ENCODE data around the gene KLK14. TPM values are rescaled to one million over a fixed set of nuclear protein-coding genes. Genes with fewer than 3 reads are reported as not detected.

Gene KLK14
- total RNA-seq, 1 experiment from 2014 or later: 0.26 TPM

- Histone ChIP-seq H2AK5ac (ENCODE audit: insufficient read length, low read length) (no peak overlapping the region), H2BK12ac (ENCODE audit: insufficient read length, low read depth, low read length) (no peak overlapping the region), H2BK15ac (ENCODE audit: low read depth, low read length) (no peak overlapping the region), H3K9me3 (ENCODE audit: control insufficient read depth, low read depth, low read length) (no peaks in the 10 kb centered on the region), H3K23me2 (ENCODE audit: insufficient read length, low read depth, low read length, poor library complexity, severe bottlenecking) (peaks cover 5% of the 10 kb centered on the region), H2AFZ (ENCODE audit: low read length) (no peak overlapping the region), H2BK20ac (ENCODE audit: low read depth, low read length, poor library complexity, severe bottlenecking) (no peak overlapping the region), H4K5ac (ENCODE audit: insufficient read length, low read depth, low read length) (no peak overlapping the region), H3K27ac (ENCODE audit: insufficient read length, low read depth, low read length) (no peak overlapping the region), H4K8ac (replicated peaks; ENCODE audit: insufficient read length, low read depth, low read length) (no peak overlapping the region), H3K79me2 (ENCODE audit: insufficient read depth, low read length) (no peaks in the 10 kb centered on the region), H3T11ph (ENCODE audit: low read length) (no peak overlapping the region), H3K56ac (ENCODE audit: insufficient read length, low read depth, low read length) (no peak overlapping the region), H2BK5ac (ENCODE audit: insufficient read length, low read length) (no peak overlapping the region), H2BK120ac (ENCODE audit: low read depth, low read length, poor library complexity, severe bottlenecking) (no peak overlapping the region), H3K9ac (ENCODE audit: extremely low read depth, insufficient read length, low read length) (no peak overlapping the region), H4K20me1 (ENCODE audit: control insufficient read depth, insufficient read depth, insufficient read length) (no peaks in the 10 kb centered on the region), H3K14ac (ENCODE audit: insufficient read depth, low read length) (no peak overlapping the region; the same call in 1 of the 2 replicates), H3K4me1 (ENCODE audit: insufficient read depth, low read length) (no peaks in the 10 kb centered on the region; the same call in 1 of the 2 replicates), H3K23ac (ENCODE audit: insufficient read length, low read depth, low read length) (no peak overlapping the region), H3K4ac (ENCODE audit: low read depth, low read length) (no peak overlapping the region), H3K27me3 (ENCODE audit: insufficient read depth, low read length) (no peaks in the 10 kb centered on the region), H3K4me2 (ENCODE audit: insufficient read depth, insufficient read length, low read length) (peak overlapping the region; percentile 85), H3K79me1 (ENCODE audit: insufficient read depth, low read depth, low read length, poor library complexity, severe bottlenecking) (no peaks in the 10 kb centered on the region), H3K18ac (ENCODE audit: insufficient read length, low read depth, low read length) (no peak overlapping the region), H4K91ac (ENCODE audit: insufficient read length, low read depth, low read length) (no peak overlapping the region)
- no CpG with 5 or more reads among the region's 25 CpGs for WGBS (ENCODE audit: extremely low coverage, insufficient read length, low lambda C conversion rate)
- Mint-ChIP-seq H3K27me3 (ENCODE audit: low read depth) (peaks cover 9% of the 10 kb centered on the region), H3K4me3 (peak overlapping the region; percentile 67 to 76), H3K9me3 (no peaks in the 10 kb centered on the region; a peak in 3 of 5 replicates), H3K4me1 (peaks cover 10 to 13% of the 10 kb centered on the region in 2 experiments), H3K27ac (no peak overlapping the region), H3K36me3 (ENCODE audit: insufficient read depth in 1 of 3, low read depth in 3 of 3) (peaks cover 0 to 3% (median 0%) of the 10 kb centered on the region in 3 experiments; a peak in 2 of 7 replicates)
- DNase-seq: peak; percentile 28
- TF ChIP-seq CTCF (conservative IDR thresholded peaks at IDR 0.05): peak; percentile 19; the same call in 1 of the 3 replicates
Observed at GRCh38 chr19:51065221-51065960, 17.3 kb downstream of the KLK14 start.

Measured in H9 (cell line).